Panc1 (cell line): ENCODE measurements around the gene ALG12.

Source experiments
- CTCF ChIP-seq: fragments of 450-650 bp; IDR thresholded peaks from 2 replicates; pipeline ENCODE4 v1.5.1; 2017; ENCODE audit warnings: mild to moderate bottlenecking
- POLR2AphosphoS5 ChIP-seq: IDR thresholded peaks from 2 replicates; pipeline ENCODE4 v1.6.1; 2012; ENCODE audit warnings: mild to moderate bottlenecking, low read depth, low read length, moderate library complexity
- SIN3A ChIP-seq: IDR thresholded peaks from 2 replicates; pipeline ENCODE4 v1.6.1; 2012; ENCODE audit warnings: low read depth, mild to moderate bottlenecking, low read length, moderate library complexity, borderline replicate concordance; ENCODE audit not compliant: insufficient read depth
- TCF7L2 ChIP-seq: IDR thresholded peaks from 2 replicates; pipeline ENCODE4 v1.6.1; 2011; ENCODE audit warnings: mild to moderate bottlenecking, low read depth, low read length, inconsistent platforms
- TF ChIP-seq, protein P1 (sequence below), 2 experiments: IDR thresholded peaks; 2 replicates each; pipeline ENCODE4 v1.6.1; 2011 to 2012; ENCODE audit warnings: low read depth in 2 of 2, control low read depth in 1 of 2, low read length in 1 of 2, mild to moderate bottlenecking in 1 of 2, moderate library complexity in 1 of 2; ENCODE audit not compliant: insufficient read depth in 1 of 2

- TF ChIP-seq CTCF (no peak), POLR2AphosphoS5 (no peak), SIN3A (no peak), TCF7L2 (no peak)
- TF ChIP-seq, protein P1, sequence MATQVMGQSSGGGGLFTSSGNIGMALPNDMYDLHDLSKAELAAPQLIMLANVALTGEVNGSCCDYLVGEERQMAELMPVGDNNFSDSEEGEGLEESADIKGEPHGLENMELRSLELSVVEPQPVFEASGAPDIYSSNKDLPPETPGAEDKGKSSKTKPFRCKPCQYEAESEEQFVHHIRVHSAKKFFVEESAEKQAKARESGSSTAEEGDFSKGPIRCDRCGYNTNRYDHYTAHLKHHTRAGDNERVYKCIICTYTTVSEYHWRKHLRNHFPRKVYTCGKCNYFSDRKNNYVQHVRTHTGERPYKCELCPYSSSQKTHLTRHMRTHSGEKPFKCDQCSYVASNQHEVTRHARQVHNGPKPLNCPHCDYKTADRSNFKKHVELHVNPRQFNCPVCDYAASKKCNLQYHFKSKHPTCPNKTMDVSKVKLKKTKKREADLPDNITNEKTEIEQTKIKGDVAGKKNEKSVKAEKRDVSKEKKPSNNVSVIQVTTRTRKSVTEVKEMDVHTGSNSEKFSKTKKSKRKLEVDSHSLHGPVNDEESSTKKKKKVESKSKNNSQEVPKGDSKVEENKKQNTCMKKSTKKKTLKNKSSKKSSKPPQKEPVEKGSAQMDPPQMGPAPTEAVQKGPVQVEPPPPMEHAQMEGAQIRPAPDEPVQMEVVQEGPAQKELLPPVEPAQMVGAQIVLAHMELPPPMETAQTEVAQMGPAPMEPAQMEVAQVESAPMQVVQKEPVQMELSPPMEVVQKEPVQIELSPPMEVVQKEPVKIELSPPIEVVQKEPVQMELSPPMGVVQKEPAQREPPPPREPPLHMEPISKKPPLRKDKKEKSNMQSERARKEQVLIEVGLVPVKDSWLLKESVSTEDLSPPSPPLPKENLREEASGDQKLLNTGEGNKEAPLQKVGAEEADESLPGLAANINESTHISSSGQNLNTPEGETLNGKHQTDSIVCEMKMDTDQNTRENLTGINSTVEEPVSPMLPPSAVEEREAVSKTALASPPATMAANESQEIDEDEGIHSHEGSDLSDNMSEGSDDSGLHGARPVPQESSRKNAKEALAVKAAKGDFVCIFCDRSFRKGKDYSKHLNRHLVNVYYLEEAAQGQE (IDR thresholded peaks at IDR 0.05; ENCODE audit: insufficient read depth in 1 of 2, low read depth in 2 of 2, low read length in 1 of 2), result no peak
Observed at GRCh38 chr22:49885281-49885680, 33.0 kb downstream of the ALG12 start.
